RWPE2 (cell line): ENCODE measurements around the gene TRPM2.

ENCODE experiments used
- ATAC-seq: fragments of 200-7000 bp; cut with Tn5 transposase; 3 replicates; pipeline ENCODE4 v1.9.1; 2021; ENCODE audit warnings: low read depth
- DNase-seq: peaks from one replicate; pipeline ENCODE4 v3.0.0-alpha.2; 2020; ENCODE audit warnings: low spot score
- H3K27ac ChIP-seq: fragments of 450-650 bp; 2 replicates; pipeline ENCODE4 v1.5.1; 2017; ENCODE audit warnings: mild to moderate bottlenecking; ENCODE audit not compliant: poor library complexity, severe bottlenecking
- H3K27me3 ChIP-seq: fragments of 250-450 bp; sonication (Bioruptor Pico); 2 replicates; pipeline ENCODE4 v1.5.1; 2021; ENCODE audit warnings: mild to moderate bottlenecking, moderate library complexity; ENCODE audit not compliant: insufficient read depth, poor library complexity, severe bottlenecking
- H3K36me3 ChIP-seq: fragments of 250-450 bp; sonication (Bioruptor Pico); 2 replicates; pipeline ENCODE4 v1.5.1; 2020; ENCODE audit warnings: low read depth, mild to moderate bottlenecking, moderate library complexity
- H3K4me1 ChIP-seq: fragments of 250-450 bp; sonication (Bioruptor Pico); 2 replicates; pipeline ENCODE4 v1.5.1; 2021; ENCODE audit warnings: mild to moderate bottlenecking, moderate library complexity; ENCODE audit not compliant: insufficient read depth, poor library complexity, severe bottlenecking
- H3K4me3 ChIP-seq: fragments of 250-450 bp; sonication (Bioruptor Pico); 2 replicates; pipeline ENCODE4 v1.5.1; 2021; ENCODE audit warnings: mild to moderate bottlenecking, moderate library complexity; ENCODE audit not compliant: severe bottlenecking
- H3K9me3 ChIP-seq: fragments of 250-450 bp; sonication (Bioruptor Pico); 2 replicates; pipeline ENCODE4 v1.5.1; 2021; ENCODE audit warnings: mild to moderate bottlenecking, moderate library complexity; ENCODE audit not compliant: severe bottlenecking
- TF ChIP-seq, protein P1 (sequence below): fragments of 450-650 bp; IDR thresholded peaks from one replicate; pipeline ENCODE4 v1.5.1; 2017; ENCODE audit warnings: mild to moderate bottlenecking, moderate library complexity; ENCODE audit not compliant: poor library complexity, severe bottlenecking

The TRPM2 gene

DNA sequence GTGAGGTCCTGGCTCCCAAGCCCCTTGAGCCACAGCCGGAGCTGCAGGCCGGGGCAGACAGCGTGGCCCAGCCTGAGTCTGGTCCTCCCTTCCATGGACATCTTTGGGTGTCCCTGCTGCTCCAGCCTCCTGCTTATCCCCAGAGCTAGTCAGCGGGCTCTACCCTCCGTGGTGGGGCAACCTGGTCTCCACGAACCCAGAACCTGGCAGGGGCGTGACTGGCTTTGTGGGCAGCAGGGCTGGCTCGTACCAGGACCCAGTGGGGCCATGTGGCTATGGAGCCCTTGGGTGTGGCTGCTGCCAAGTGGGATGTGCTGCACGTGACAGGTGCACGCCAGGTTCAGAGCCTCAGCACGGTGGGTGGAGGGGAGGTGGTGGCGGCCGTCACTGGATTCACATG lies 32.6 kb upstream of the TRPM2 start:
- TF ChIP-seq, protein P1, sequence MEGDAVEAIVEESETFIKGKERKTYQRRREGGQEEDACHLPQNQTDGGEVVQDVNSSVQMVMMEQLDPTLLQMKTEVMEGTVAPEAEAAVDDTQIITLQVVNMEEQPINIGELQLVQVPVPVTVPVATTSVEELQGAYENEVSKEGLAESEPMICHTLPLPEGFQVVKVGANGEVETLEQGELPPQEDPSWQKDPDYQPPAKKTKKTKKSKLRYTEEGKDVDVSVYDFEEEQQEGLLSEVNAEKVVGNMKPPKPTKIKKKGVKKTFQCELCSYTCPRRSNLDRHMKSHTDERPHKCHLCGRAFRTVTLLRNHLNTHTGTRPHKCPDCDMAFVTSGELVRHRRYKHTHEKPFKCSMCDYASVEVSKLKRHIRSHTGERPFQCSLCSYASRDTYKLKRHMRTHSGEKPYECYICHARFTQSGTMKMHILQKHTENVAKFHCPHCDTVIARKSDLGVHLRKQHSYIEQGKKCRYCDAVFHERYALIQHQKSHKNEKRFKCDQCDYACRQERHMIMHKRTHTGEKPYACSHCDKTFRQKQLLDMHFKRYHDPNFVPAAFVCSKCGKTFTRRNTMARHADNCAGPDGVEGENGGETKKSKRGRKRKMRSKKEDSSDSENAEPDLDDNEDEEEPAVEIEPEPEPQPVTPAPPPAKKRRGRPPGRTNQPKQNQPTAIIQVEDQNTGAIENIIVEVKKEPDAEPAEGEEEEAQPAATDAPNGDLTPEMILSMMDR, result no peak
- Histone ChIP-seq H3K27ac (no peak overlapping the region), H3K4me3 (no peak overlapping the region), H3K4me1 (no peaks in the 10 kb centered on the region), H3K36me3 (peaks cover 14% of the 10 kb centered on the region), H3K27me3 (no peaks in the 10 kb centered on the region), H3K9me3 (no peaks in the 10 kb centered on the region)
- no peak for ATAC-seq
- no peak for DNase-seq

DNA sequence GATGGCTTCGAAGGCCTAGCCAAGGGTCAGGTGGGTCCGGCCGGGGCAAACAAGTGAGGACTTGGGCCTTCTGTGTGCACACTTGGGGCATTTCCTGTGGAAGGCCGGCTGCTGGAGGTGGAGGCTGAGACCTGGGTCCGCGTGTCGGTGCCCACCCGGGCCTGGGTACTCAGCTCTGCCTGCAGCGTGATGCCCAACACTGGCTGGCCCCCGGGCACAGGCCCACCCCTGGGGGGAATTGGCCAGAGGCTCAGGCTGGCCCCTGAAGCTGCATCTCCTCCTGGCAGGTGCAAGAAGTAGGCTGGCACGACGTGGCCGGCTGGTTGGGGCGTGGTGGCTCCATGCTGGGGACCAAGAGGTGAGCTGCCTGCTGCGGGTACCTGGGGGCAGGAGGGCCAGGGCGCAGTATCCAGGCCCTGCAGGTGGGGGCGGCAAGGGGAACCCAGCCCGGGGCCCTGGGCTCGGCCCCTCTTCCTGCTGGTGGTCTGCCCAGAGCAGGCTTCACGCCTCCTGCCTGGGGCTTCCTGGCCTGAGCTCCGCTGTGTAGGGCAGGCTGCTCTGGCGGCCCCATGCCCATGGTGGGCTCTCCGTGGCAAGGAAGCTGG lies 31.5 kb upstream of the TRPM2 start:
- DNase-seq, result no peak
- ATAC-seq, result no peak
- no peaks in the 10 kb centered on the region for H3K9me3 ChIP-seq
- H3K4me1 ChIP-seq, result no peaks in the 10 kb centered on the region
- H3K4me3 ChIP-seq, result no peak overlapping the region
- no peak overlapping the region for H3K27ac ChIP-seq
- TF ChIP-seq, protein P1, result no peak
- peaks cover 14% of the 10 kb centered on the region for H3K36me3 ChIP-seq
- H3K27me3 ChIP-seq, result no peaks in the 10 kb centered on the region

DNA sequence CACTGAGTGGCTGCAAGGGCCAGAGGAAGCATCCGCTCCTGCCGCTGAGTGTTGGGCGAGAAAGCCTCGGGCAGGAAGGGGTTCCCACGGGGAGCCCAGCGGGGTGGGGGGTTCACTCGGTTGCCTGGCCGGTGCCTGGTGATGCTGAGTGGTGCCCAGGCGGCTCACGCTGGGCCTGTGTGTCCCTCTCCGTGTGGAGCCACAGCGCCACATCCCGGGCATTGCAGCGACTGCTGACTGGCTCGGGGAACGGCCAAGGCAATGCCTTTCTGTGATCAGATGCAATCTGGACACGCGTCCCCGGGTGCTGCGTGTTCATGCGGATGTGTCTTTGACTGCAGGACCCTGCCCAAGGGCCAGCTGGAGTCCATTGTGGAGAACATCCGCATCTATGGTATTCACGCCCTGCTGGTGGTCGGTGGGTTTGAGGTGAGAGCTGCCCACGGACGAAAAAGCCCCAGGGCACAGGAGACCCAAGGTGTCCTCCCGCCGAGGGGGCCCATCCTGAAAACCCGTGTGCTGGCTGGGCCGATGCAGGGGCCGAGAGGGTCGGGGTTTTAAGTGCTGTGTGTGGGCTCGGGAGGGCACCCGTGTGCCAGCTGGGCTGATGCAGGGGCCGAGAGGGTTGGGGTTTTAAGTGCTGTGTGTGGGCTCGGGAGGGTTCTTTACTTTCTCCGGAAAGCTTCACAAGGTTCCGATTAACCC lies 30.6 kb upstream of the TRPM2 start:
- DNase-seq (no peak), ATAC-seq (no peak)
- no peaks in the 10 kb centered on the region for H3K9me3 ChIP-seq
- H3K4me1 ChIP-seq, result no peaks in the 10 kb centered on the region
- H3K27me3 ChIP-seq, result no peaks in the 10 kb centered on the region
- TF ChIP-seq, protein P1, result no peak
- peaks cover 14% of the 10 kb centered on the region for H3K36me3 ChIP-seq
- no peak overlapping the region for H3K27ac ChIP-seq
- no peak overlapping the region for H3K4me3 ChIP-seq

DNA sequence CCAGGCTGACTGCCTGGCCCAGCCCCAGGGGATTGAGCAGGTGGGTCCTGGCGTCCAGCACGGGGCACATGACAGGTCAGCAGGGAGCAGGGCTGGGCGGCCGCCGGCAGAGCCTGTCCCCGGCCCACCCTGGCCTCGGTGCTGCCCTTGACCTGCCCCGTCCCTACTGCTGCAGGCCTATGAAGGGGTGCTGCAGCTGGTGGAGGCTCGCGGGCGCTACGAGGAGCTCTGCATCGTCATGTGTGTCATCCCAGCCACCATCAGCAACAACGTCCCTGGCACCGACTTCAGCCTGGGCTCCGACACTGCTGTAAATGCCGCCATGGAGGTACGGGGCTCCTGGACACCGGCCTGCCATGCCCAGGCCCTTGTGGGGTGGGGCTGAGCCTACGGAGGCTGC lies 29.8 kb upstream of the TRPM2 start:
- Histone ChIP-seq H3K9me3 (no peaks in the 10 kb centered on the region), H3K27ac (no peak overlapping the region), H3K27me3 (no peaks in the 10 kb centered on the region), H3K4me3 (no peak overlapping the region), H3K4me1 (no peaks in the 10 kb centered on the region), H3K36me3 (peaks cover 14% of the 10 kb centered on the region)
- ATAC-seq (no peak), DNase-seq (no peak)
- TF ChIP-seq, protein P1, result no peak

DNA sequence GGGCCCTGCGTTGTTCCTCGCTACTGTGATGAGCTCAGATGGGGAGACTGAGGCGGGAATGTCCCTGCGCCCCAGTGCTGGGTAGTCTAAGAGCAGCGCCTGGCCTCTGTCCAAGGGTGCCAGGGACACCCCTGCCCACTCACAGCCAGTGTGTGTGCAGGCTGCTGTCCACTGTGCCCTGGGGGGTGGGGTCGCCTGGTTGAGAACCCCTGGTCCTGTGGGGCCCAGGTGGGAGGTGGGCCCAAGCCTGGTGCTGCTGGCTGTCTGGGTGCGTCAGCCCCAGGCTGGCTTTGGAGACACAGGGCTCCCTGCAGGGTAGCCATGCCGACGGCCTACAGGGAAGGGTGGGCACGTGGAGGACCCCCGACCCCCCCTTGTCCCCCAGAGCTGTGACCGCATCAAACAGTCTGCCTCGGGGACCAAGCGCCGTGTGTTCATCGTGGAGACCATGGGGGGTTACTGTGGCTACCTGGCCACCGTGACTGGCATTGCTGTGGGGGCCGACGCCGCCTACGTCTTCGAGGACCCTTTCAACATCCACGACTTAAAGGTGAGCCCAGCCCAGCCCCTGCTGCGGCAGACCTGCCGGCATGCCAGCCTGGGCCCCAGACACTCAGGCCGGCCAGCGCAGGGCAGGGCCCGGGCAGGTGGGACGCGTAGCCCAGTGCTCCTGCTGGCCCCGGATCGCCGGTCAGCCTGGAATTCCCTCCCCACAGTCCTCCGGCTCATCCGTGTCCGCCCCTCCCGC lies 29.1 kb upstream of the TRPM2 start:
- H3K36me3 ChIP-seq, result peaks cover 14% of the 10 kb centered on the region
- TF ChIP-seq, protein P1, result no peak
- no peaks in the 10 kb centered on the region for H3K9me3 ChIP-seq
- H3K4me1 ChIP-seq, result no peaks in the 10 kb centered on the region
- DNase-seq (no peak), ATAC-seq (no peak)
- H3K27ac ChIP-seq, result no peak overlapping the region
- no peak overlapping the region for H3K4me3 ChIP-seq
- no peaks in the 10 kb centered on the region for H3K27me3 ChIP-seq
